ENCODE results near the gene KDSR.

KDSR gene

GRCh38 chr18:63320123-63320974 is 46.7 kb downstream of the KDSR start:
- peak in 13 of 14 donors; percentile 21 to 85 (median 76) for DNase-seq

GRCh38 chr18:63319383-63320122 is 47.5 kb downstream of the KDSR start, which contains the start of gene BCL2:
TSS of gene BCL2 (minus strand) at chr18:63319769.
- DNase-seq: peak in 11 of 14 donors; percentile 32 to 79 (median 65)

- DNase-seq: no peak
These were observed 48.1 kb downstream of the KDSR start for GRCh38 chr18:63318889-63319382.

DNA sequence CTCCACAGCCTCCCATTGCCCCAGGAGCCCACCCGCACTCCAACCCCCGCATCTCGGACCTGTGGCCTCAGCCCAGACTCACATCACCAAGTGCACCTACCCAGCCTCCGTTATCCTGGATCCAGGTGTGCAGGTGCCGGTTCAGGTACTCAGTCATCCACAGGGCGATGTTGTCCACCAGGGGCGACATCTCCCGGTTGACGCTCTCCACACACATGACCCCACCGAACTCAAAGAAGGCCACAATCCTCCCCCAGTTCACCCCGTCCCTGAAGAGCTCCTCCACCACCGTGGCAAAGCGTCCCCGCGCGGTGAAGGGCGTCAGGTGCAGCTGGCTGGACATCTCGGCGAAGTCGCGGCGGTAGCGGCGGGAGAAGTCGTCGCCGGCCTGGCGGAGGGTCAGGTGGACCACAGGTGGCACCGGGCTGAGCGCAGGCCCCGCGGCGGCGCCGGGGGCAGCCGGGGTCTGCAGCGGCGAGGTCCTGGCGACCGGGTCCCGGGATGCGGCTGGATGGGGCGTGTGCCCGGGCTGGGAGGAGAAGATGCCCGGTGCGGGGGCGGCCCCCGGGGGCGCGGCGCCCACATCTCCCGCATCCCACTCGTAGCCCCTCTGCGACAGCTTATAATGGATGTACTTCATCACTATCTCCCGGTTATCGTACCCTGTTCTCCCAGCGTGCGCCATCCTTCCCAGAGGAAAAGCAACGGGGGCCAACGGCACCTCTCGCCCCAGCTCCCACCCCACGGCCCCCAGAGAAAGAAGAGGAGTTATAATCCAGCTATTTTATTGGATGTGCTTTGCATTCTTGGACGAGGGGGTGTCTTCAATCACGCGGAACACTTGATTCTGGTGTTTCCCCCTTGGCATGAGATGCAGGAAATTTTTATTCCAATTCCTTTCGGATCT is 48.8 kb downstream of the KDSR start:
- DNase-seq: peak in 12 of 14 donors; percentile 30 to 77 (median 56)

DNA sequence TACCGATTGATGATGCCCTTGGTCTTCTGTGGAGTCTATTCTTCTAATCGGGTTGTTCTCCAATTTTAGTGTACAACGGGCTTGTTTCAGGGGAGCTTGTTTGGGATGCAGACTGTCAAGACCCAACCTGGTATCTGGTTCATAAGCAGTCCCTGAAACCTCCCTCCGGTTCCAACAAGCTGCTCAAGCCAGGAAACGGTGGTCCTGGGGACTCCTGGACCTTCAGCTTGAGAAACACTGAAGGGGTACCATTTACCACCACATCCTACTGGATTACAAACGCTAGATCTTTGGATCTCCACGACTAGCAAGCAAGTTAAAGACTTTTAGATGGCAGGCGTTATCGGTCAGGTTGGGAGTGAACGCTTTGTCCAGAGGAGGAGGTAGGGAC is 49.5 kb downstream of the KDSR start:
- peak in 2 of 14 donors; percentile 10 to 52 for DNase-seq

DNA sequence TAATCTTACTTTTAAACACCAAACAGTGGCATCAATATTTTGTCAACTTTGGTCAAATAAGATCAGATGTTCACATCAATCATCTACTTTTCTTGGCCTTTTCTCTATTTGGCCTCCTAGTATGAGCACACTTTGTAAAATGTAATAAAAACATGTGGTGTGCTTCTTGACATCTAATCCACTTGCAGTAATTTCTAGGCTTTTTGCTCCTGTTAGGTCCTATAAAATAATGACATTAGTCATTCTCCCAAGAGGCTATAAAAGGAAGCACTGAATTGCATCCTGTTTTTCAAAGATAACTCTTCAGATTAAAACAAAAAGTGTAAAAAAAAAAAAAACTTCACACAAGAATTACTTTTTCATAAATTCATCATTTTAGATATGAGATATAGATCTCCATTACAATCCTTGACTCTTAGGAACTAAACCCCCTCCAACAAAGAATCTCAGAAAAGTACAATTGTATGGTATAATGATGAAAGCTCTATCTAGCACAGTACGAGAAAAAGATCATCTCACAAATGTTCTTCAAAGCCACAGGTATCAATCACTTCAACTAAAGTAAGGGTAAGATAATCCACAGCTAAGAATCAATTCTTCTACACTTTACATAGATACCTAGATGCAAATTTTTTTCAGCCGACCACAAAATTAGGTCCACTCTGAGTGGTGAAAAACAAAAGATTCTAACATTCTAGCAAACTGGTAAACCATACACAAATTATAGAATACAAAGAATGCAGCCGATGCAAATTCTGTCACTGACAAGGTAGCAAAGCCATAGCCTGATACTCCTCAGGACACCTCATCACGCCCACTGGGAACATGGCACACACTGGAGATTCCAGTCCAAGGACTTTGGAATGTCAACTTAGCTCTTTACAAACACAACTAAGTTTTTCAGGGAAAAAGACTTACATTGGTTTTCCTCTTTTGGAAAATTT is 50.1 kb downstream of the KDSR start:
- no peak for DNase-seq

- no peak for DNase-seq
These were observed 51.1 kb downstream of the KDSR start for GRCh38 chr18:63315876-63316275.

- peak in 1 of 14 donors; percentile 30 for DNase-seq
These were observed 51.8 kb downstream of the KDSR start for GRCh38 chr18:63315131-63315662.

- no peak for DNase-seq
These were observed 52.8 kb downstream of the KDSR start for GRCh38 chr18:63314062-63314790.

DNA sequence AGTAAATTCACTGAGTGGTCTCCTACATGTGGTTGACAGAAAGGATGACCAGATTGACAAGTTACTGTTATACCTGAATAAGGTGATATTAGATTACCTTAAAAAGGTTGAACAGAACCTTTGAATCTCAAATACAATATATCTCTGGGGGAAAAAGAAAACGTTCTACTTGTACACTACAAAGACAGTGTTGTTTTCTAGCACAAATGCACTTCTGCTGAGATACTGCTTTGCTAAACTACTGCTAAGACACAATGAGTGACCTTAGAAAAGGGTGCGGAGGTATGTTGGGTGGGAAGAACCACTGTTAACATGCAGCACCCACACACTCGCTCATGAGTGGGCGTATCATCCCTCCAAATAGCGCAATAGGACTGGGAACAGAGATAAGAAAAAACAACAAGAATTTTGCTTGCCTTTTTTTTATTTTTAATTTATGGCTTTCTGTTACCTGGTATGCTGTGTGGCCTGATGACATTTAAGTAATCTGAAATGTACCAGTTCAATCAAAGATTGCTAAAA is 53.5 kb downstream of the KDSR start:
- DNase-seq: no peak

DNA sequence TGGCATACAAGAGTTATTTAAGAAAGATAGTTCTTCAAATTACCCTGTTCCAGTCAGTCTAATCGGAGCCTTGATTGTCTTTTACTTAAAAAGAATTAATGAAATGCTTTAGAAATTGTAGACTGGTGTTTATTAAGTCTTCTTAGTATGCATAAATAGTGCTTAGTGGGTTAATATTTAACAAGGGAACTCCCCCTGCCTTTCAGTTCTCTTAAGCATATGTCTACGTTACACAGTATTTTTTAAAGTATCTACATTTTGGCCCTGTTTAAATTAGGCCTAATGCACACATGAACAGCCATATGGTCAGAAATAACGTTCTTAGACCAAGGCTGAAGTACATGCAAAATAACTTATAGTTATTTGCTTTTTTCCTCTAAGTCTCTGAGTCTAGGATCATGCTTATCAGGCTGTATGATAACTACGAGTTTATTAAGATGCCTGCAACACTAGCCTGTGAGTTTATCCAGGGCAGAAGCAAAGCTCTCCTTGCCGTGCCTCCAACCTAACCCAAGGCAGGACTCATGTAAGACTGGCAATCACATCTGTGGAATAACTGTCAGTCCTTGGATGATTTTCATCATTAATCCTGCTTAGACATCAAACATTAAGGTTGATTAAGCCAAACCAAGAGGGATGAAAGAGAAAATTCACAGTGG is 54.1 kb downstream of the KDSR start:
- DNase-seq: no peak

DNA sequence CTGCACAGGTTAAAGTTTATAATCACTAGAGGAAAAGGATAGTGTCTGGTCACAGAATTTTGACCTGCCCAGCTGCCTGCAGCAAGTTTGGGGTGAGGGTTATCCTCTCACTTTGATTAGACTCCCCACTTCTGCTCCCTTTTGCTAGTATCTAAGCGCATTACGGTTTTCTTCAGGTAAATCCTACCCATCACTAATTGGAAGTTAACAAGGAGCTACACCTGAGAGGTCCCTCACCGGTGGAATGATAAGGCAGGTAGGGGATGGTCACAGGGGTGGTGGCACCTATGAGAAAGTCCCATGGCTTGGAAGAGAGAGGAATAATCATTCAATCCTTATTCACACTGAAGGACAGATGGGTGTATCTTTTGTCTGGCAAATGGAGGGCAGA is 55.0 kb downstream of the KDSR start:
- no peak for DNase-seq

GRCh38 chr18:63311118-63312018 is 55.6 kb downstream of the KDSR start:
- DNase-seq: no peak

DNA sequence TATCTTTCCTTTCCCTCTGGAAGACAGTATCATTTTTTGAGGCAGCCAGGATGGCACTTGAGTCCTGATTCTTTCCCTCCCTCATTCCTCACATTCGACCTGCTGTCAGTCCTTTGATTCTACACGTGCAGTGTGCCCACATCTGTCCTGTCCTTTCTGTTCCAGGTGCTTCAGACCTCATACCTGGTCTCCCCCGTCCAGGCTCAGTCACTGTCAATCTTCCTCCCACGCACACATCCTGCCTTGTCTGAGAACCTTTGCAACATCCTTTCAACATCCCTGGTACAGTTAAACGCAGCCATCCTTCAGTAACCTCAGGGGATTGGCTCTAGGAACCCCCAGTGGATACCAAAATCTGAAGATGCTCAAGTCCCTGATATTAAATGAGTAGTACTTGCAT is 57.6 kb downstream of the KDSR start:
- DNase-seq: no peak

GRCh38 chr18:63307551-63308200 is 59.3 kb downstream of the KDSR start:
- peak in 1 of 14 donors; percentile 28 for DNase-seq

DNA sequence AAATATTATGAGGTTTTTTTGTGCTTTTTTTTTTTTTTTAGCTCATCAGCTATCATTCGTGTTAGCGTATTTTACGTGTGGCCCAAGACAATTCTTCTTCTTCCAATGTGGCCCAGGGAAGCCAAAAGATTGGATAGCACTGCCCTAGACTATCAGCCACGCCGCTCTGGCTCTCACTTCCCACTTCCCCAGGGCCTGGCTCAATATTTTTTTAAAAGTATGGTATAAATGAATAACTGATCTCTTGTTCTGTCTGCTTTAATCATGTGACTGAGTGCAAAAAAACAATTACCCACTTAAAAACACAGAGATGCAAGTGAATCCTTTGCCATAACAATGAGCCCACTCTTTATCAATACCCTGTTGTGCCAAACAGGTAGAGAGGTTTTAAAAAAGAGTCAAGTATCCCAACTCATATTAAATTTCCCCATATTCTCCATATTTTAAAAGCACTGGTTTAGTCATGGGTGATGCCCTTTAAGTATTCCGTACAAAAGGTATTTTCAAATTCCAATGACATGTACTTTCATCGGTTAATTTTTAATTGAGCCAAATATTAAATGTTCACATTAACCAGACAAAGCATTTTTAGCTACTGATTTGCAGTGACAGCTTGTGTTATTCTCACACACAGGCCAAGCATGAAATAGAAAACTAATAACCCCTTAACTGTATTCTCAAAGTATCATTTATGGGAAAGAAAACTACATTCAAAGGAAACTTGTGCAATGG is 60.0 kb downstream of the KDSR start:
- DNase-seq: no peak

- no peak for DNase-seq
These were observed 60.8 kb downstream of the KDSR start for GRCh38 chr18:63306249-63306648.

Data from C1 segment of cervical spinal cord (tissue), 14 donors.